ENCODE data around the gene DUSP1. TPM values are rescaled to one million over a fixed set of nuclear protein-coding genes. Genes with fewer than 3 reads are reported as not detected.
A peak's percentile ranks its signal among the peaks of the same experiment; 100 is the strongest.

DUSP1 gene
- total RNA-seq, 3 donors from 2014 or later: 90.9 to 233 (median 137) TPM

- peaks cover 8% of the 10 kb centered on the region for H3K4me1 ChIP-seq (ENCODE audit: low read depth)
- intact Hi-C loops (cut with DNase I, micrococcal nuclease): no loop called here
- no peaks in the 10 kb centered on the region for H3K9me3 ChIP-seq
- no peaks in the 10 kb centered on the region for H3K36me3 ChIP-seq (ENCODE audit: low read depth)
- ATAC-seq: no peak
- no peak for DNase-seq
- H3K4me3 ChIP-seq: no peak overlapping the region
- TF ChIP-seq CTCF (IDR thresholded peaks at IDR 0.05): no peak
These were observed 19.1 kb downstream of the DUSP1 start for GRCh38 chr5:172751761-172752510.

- peak; percentile 88 for ATAC-seq
- peaks cover 8% of the 10 kb centered on the region for H3K4me1 ChIP-seq (ENCODE audit: low read depth)
These were observed 20.9 kb downstream of the DUSP1 start for GRCh38 chr5:172749881-172750633.

GRCh38 chr5:172749076-172749475 is 21.9 kb downstream of the DUSP1 start:
- no peaks in the 10 kb centered on the region for H3K9me3 ChIP-seq
- DNase-seq: no peak
- intact Hi-C loops (cut with DNase I, micrococcal nuclease): no loop called here
- no peaks in the 10 kb centered on the region for H3K36me3 ChIP-seq (ENCODE audit: low read depth)
- H3K4me1 ChIP-seq (ENCODE audit: low read depth): peaks cover 11% of the 10 kb centered on the region
- TF ChIP-seq CTCF (IDR thresholded peaks at IDR 0.05): no peak
- no peak overlapping the region for H3K4me3 ChIP-seq
- ATAC-seq: no peak

More at GRCh38 chr5:172749881-172750633, 20.9 kb downstream of the DUSP1 start:
- no peak for TF ChIP-seq CTCF (IDR thresholded peaks at IDR 0.05)
- Histone ChIP-seq H3K36me3 (ENCODE audit: low read depth) (no peaks in the 10 kb centered on the region), H3K4me3 (no peak overlapping the region), H3K9me3 (no peaks in the 10 kb centered on the region)
- DNase-seq: peak in 2 of 3 donors; percentile 46 to 51
- intact Hi-C loops (cut with DNase I, micrococcal nuclease): no loop called here

GRCh38 chr5:172748341-172748843 is 22.6 kb downstream of the DUSP1 start:
- no peaks in the 10 kb centered on the region for H3K36me3 ChIP-seq (ENCODE audit: low read depth)
- ATAC-seq (no peak), DNase-seq (peak in 1 of 3 donors; percentile 58)
- intact Hi-C loops (cut with DNase I, micrococcal nuclease): no loop called here
- no peak for TF ChIP-seq CTCF (IDR thresholded peaks at IDR 0.05)
- H3K4me3 ChIP-seq: no peak overlapping the region
- no peaks in the 10 kb centered on the region for H3K9me3 ChIP-seq
- peaks cover 15% of the 10 kb centered on the region for H3K4me1 ChIP-seq (ENCODE audit: low read depth)

- peaks cover 15% of the 10 kb centered on the region for H3K4me1 ChIP-seq (ENCODE audit: low read depth)
- no peak for TF ChIP-seq CTCF (IDR thresholded peaks at IDR 0.05)
- intact Hi-C loops (cut with DNase I, micrococcal nuclease): no loop called here
These were observed 23.5 kb downstream of the DUSP1 start for GRCh38 chr5:172747471-172747870.

More at GRCh38 chr5:172747471-172747870, 23.5 kb downstream of the DUSP1 start:
- no peaks in the 10 kb centered on the region for H3K36me3 ChIP-seq (ENCODE audit: low read depth)
- DNase-seq: no peak
- no peak overlapping the region for H3K4me3 ChIP-seq
- ATAC-seq: no peak
- H3K9me3 ChIP-seq: no peaks in the 10 kb centered on the region

Measured in mucosa of descending colon (tissue), 3 donors.